Measurements from ENCODE around the gene SEPTIN10.

Gene SEPTIN10

GRCh38 chr2:109497911-109498870 is 115.6 kb downstream of the SEPTIN10 start:
- no peak for FAIRE-seq
- no peak for TF ChIP-seq POLR2AphosphoS5 (IDR thresholded peaks at IDR 0.05; ENCODE audit: low read depth, low read length)
- no peak for TF ChIP-seq POLR2A (IDR thresholded peaks at IDR 0.05; ENCODE audit: low read depth, low read length)
- no peak for TF ChIP-seq TAF1 (IDR thresholded peaks at IDR 0.05; ENCODE audit: borderline replicate concordance, low read depth, low read length)
- DNase-seq (ENCODE audit: insufficient read length): no peak

- FAIRE-seq (no peak), DNase-seq (ENCODE audit: insufficient read length) (no peak)
- TF ChIP-seq POLR2AphosphoS5 (IDR thresholded peaks at IDR 0.05; ENCODE audit: low read depth, low read length) (no peak), POLR2A (IDR thresholded peaks at IDR 0.05; ENCODE audit: low read depth, low read length) (no peak), TAF1 (IDR thresholded peaks at IDR 0.05; ENCODE audit: borderline replicate concordance, low read depth, low read length) (no peak)
Measured at GRCh38 chr2:109497463-109497862, 116.3 kb downstream of the SEPTIN10 start.

DNA sequence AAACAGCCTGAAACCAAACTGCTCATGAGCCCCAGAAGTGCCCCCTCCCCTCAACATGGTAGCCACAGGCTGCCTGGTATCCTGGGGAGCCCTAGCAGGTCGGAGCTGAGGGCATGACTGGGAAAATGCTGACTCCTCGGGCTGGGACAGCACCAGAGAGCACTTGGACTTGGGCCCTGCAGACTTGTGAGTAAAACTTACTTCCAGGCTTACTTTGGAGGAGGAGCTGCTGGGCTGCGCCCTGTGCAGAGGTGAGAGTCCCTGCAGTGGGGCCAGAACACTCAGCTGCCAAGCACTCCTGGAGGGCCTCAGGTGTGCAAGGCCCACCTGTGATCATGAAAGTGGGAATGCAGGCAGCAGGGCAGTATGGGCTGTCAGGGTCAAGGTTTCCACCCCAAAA is 119.4 kb downstream of the SEPTIN10 start:
- DNase-seq (ENCODE audit: insufficient read length) (no peak), FAIRE-seq (no peak)
- TF ChIP-seq POLR2A (IDR thresholded peaks at IDR 0.05; ENCODE audit: low read depth, low read length): no peak

- DNase-seq (ENCODE audit: insufficient read length) (no peak), FAIRE-seq (no peak)
- TF ChIP-seq POLR2AphosphoS5 (IDR thresholded peaks at IDR 0.05; ENCODE audit: low read depth, low read length) (no peak), TAF1 (IDR thresholded peaks at IDR 0.05; ENCODE audit: borderline replicate concordance, low read depth, low read length) (no peak), POLR2A (IDR thresholded peaks at IDR 0.05; ENCODE audit: low read depth, low read length) (no peak)
Measured at GRCh38 chr2:109493176-109493935, 120.4 kb downstream of the SEPTIN10 start.
